Chondrocyte (in vitro differentiated cells): ENCODE measurements around the gene TUBB4B. TPM values are rescaled to one million over a fixed set of nuclear protein-coding genes. Genes with fewer than 3 reads are reported as not detected.

Experiments used
- DNase-seq: peaks from one replicate; pipeline ENCODE4 v3.0.0; 2021; ENCODE audit warnings: mixed read lengths, low spot score
- H3K27ac Mint-ChIP-seq: one replicate; pipeline ENCODE4 v1.8.0; 2021; ENCODE audit warnings: mild to moderate bottlenecking, moderate library complexity, mixed read lengths; ENCODE audit not compliant: unreplicated experiment
- H3K27me3 Mint-ChIP-seq: 2 replicates; pipeline ENCODE4 v1.8.0; 2021; ENCODE audit warnings: low read depth, mixed read lengths
- H3K36me3 Mint-ChIP-seq: 2 replicates; pipeline ENCODE4 v1.8.0; 2021; ENCODE audit warnings: low read depth, mixed read lengths
- H3K4me1 Mint-ChIP-seq: 2 replicates; pipeline ENCODE4 v1.8.0; 2021; ENCODE audit warnings: low read depth, mild to moderate bottlenecking, mixed read lengths
- H3K4me3 Mint-ChIP-seq: one replicate; pipeline ENCODE4 v1.8.0; 2021; ENCODE audit warnings: mild to moderate bottlenecking, moderate library complexity, mixed read lengths; ENCODE audit not compliant: unreplicated experiment
- H3K9me3 Mint-ChIP-seq: 2 replicates; pipeline ENCODE4 v1.8.0; 2021; ENCODE audit warnings: low read depth, mixed read lengths
- total RNA-seq: library from RNA; stranded (reverse); gene quantifications from 3 replicates; pipeline ENCODE4 v1.2.1, GENCODE V29; 2021
- TF ChIP-seq, protein P1 (sequence below): fragments of 200-600 bp; sonication (generic); IDR thresholded peaks from 2 replicates; pipeline ENCODE4 v1.5.0; 2021; ENCODE audit warnings: antibody characterized with exemption, mild to moderate bottlenecking, moderate library complexity

TUBB4B gene
- total RNA-seq, 1 donor from 2014 or later = 117 TPM

DNA sequence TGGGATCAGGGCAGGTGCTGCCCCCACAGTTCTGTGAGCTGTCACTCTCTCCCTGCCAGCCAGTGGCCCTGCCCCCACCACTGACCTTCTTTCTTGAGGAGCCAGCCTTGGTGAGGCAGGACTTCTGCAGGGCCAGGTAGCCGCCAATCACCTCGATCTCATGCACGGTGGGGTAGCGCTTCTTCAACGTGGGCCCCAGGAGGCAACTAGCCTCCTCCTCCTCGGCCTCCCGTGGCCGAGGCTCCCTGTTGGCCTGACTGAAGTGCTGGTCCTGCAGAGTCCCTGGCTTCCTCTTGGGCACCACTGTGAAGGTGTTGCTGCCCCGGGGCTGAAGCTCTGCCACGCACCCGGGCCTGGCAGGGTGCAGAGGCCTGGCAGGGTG, 42.2 kb upstream of the TUBB4B start:
- no peak for DNase-seq
- Mint-ChIP-seq H3K4me3 (peak overlapping the region; percentile 87), H3K9me3 (no peaks in the 10 kb centered on the region), H3K27me3 (no peaks in the 10 kb centered on the region), H3K4me1 (peaks cover 55% of the 10 kb centered on the region), H3K27ac (no peak overlapping the region), H3K36me3 (no peaks in the 10 kb centered on the region)
- TF ChIP-seq, protein P1, sequence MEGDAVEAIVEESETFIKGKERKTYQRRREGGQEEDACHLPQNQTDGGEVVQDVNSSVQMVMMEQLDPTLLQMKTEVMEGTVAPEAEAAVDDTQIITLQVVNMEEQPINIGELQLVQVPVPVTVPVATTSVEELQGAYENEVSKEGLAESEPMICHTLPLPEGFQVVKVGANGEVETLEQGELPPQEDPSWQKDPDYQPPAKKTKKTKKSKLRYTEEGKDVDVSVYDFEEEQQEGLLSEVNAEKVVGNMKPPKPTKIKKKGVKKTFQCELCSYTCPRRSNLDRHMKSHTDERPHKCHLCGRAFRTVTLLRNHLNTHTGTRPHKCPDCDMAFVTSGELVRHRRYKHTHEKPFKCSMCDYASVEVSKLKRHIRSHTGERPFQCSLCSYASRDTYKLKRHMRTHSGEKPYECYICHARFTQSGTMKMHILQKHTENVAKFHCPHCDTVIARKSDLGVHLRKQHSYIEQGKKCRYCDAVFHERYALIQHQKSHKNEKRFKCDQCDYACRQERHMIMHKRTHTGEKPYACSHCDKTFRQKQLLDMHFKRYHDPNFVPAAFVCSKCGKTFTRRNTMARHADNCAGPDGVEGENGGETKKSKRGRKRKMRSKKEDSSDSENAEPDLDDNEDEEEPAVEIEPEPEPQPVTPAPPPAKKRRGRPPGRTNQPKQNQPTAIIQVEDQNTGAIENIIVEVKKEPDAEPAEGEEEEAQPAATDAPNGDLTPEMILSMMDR = no peak

- TF ChIP-seq, protein P1 = peak; percentile 23
- peak overlapping the region; percentile 87 for H3K4me3 Mint-ChIP-seq
- no peaks in the 10 kb centered on the region for H3K36me3 Mint-ChIP-seq
- H3K9me3 Mint-ChIP-seq = no peaks in the 10 kb centered on the region
- peaks cover 62% of the 10 kb centered on the region for H3K4me1 Mint-ChIP-seq
- no peak for DNase-seq
- H3K27ac Mint-ChIP-seq = peak overlapping the region; percentile 79
- no peaks in the 10 kb centered on the region for H3K27me3 Mint-ChIP-seq
Observed at GRCh38 chr9:137199411-137200121, 41.5 kb upstream of the TUBB4B start.

DNA sequence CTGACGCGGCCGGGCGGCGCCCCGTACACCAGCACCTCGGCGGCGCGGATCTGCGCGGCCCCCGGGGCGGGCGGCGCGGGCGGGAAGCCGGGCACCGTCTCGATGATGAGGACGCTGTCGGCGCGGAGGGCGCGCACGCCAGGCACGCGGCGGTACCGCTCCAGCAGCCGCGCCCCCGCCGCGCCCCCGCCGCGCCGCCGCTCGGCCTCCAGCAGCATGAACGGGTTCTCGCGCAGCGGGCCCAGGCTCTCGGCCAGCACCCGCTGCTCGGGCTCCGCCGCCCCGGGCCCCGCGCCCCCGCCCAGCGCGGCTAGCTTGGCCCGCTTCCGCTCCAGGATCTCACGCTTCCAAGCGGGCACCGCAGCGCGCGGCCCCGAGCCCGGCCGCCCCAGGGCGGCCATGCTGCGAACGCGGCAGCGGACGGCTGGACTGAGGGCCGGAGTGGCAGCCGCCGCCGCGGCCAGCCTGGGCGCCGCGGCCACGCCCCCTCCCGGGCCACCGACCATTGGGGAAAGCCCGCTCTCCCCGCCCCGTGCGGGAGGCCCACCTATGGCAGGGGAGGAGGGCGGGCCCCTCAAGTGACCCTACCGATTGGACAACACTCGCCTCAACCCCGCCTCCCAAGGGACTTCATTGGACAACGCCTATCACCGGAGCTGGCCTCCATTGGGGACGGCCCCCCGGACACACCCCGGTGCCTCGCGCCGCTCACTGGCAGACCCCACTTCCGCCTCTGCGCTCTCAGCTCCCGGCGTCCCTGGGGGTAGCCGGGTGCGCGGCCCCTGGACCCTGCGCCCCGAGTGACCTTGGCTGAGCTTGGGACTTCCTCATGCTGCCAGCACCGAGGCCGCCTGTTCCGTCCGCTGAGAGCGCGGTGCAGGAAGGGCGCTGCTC, 40.5 kb upstream of the TUBB4B start, which contains the start of gene TPRN:
TSS of gene TPRN (minus strand) at position 431 of the 894 bp plus-strand sequence. CDS start at position 401, 30 bp downstream.
- H3K4me1 Mint-ChIP-seq = peaks cover 60% of the 10 kb centered on the region
- peak; percentile 100 for DNase-seq
- TF ChIP-seq, protein P1 = no peak
- no peaks in the 10 kb centered on the region for H3K9me3 Mint-ChIP-seq
- peak within 1 kb of the TSS; percentile 87 for H3K4me3 Mint-ChIP-seq
- peak within 1 kb of the TSS; percentile 79 for H3K27ac Mint-ChIP-seq
- H3K36me3 Mint-ChIP-seq = no peaks in the 10 kb centered on the region
- H3K27me3 Mint-ChIP-seq = no peaks in the 10 kb centered on the region

DNA sequence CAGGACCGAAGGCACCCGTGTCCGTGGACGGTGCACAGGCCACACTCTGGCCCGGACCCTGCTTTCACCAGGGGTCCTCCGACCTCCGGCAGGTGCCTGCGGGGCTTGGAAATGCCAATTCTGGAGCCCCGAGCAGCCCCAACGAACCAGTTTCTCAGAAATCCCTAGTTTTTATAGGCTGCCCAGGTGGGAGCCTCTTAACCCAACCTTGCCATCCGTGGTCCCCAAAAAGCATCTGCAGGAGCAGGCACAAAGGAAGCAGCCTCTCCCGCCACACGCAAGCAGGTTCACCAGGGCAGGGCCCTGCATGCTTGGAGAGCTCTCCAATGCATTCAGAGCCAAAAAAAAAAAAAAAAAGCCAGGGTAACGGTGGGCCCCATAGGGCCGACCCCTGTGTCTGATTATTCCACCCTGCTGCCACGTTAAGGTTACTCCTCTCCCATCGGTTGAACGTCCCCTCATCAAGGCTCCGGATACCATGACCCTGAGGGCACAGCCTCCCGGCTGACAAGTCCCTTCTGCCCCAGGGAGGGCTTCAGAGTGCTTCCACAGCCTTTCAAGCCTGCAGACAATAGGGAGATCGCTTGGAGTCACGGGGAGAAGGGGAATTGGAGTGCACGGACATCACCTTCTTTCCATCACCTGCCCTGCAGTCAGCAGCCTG, 39.8 kb upstream of the TUBB4B start:
- Mint-ChIP-seq H3K36me3 (no peaks in the 10 kb centered on the region), H3K27ac (peak overlapping the region; percentile 54)

More for the DNA sequence above, 39.8 kb upstream of the TUBB4B start:
- Mint-ChIP-seq H3K27me3 (no peaks in the 10 kb centered on the region), H3K9me3 (no peaks in the 10 kb centered on the region), H3K4me3 (peak overlapping the region; percentile 71), H3K4me1 (peaks cover 68% of the 10 kb centered on the region)
- TF ChIP-seq, protein P1 = no peak
- no peak for DNase-seq
